Stimulated activated CD4-positive, alpha-beta T cell treated with anti-CD3 and anti-CD28 coated beads, TNF-alpha, amount 100 ng/mL, for 24 hours (primary cell): ENCODE results near the gene MYL5.

Experiments used
- DNase-seq, 3 experiments: peaks; one replicate each; pipeline ENCODE4 v3.0.0-alpha.2; 2020; ENCODE audit warnings: low read depth in 3 of 3

The MYL5 gene

GRCh38 chr4:707929-708630 lies 33.7 kb downstream of the MYL5 start:
- DNase-seq, result no peak

- DNase-seq, result no peak
Measured at GRCh38 chr4:708631-708933, 34.2 kb downstream of the MYL5 start.

GRCh38 chr4:709348-709747 lies 35.0 kb downstream of the MYL5 start:
- DNase-seq, result no peak

GRCh38 chr4:710116-710515 lies 35.8 kb downstream of the MYL5 start:
- DNase-seq, result no peak

DNA sequence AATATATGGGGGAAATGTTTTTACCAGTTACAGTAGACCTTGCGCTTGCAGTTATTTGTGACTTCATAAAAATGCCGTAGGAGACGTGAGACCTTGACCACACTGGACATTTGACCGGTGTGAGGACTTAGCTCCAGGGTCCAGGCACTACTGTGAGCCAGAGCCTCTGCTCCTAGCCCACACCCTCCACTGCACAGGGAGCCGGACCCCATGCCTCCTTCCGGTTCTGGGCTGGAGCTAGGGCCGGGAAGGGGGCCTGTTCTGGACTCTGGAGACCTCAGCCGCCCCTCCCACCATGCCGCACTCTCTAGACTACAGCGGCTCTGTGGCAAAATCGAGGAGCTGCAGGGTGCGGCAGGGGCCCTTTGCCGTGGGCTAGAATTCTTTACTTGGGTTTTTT lies 36.6 kb downstream of the MYL5 start:
- DNase-seq, result no peak

DNA sequence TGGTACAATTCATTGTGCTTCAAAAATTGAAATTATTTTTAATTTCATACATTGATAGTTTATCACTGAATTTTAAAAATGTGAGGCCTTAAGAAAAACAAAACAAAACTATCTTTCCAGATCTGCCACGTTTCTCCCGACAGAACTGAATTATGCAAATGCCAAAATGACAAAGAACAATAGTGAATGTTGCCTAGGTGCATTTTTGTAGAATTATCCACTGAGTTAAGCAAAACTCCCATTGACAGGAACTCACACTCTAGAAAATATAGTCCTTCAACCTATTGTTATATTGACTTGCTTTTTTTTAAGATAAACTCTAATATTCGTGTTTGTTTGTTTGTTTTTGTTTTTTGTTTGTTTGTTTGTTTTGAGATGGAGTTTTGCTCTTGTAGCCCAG lies 37.8 kb downstream of the MYL5 start:
- no peak for DNase-seq

DNA sequence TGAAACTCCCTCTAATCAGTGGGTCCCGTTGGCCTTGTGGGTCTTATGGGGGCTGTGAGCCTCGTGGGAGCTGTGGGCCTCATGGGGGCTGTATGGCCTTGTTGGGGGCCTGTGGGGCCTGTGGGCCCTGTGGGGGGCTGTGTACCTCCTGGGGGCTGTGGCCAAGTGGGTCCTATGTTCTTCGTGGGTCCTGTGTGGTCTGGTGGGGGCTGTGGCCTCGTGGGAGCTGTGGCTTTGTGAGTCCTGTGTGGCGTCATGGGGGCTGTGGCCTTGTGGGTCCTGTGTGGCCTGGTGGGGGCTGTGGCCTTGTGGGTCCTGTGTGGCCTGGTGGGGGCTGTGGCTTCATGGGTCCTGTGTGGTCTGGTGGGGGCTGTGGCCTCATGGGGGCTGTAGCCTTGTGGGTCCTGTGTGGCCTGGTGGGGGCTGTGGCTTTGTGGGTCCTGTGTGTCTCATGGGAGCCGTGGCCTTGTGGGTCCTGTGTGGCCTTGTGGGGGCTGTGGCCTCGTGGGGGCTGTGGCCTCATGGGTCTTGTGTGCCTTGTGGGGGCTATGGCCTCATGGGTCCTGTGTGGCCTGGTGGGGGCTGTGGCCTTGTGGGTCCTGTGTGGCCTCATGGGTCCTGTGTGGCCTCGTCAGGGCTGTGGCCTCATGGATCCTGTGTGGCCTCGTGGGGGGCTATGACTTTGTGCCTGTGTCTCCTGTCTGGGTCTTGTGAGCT lies 38.7 kb downstream of the MYL5 start:
- no peak for DNase-seq

DNA sequence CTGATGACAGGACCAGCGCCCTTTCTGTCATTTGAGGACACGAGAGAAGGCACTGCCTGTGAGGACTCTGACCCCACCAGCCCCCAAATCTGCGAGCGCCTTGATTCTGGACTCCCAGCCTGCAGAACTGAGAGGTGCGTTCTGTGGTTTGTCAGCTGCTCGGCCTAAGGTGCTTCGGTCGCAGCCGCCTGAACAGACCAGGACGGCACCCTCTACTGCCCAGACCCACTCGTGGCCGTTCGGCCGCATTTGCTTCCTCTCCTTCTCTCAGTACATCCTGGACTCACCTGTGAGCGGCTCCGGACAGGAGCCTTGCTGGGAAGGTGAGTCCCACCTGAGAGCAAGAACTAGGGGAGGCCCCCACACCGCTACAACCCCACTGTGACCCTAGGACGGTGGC lies 39.7 kb downstream of the MYL5 start:
- no peak for DNase-seq

DNA sequence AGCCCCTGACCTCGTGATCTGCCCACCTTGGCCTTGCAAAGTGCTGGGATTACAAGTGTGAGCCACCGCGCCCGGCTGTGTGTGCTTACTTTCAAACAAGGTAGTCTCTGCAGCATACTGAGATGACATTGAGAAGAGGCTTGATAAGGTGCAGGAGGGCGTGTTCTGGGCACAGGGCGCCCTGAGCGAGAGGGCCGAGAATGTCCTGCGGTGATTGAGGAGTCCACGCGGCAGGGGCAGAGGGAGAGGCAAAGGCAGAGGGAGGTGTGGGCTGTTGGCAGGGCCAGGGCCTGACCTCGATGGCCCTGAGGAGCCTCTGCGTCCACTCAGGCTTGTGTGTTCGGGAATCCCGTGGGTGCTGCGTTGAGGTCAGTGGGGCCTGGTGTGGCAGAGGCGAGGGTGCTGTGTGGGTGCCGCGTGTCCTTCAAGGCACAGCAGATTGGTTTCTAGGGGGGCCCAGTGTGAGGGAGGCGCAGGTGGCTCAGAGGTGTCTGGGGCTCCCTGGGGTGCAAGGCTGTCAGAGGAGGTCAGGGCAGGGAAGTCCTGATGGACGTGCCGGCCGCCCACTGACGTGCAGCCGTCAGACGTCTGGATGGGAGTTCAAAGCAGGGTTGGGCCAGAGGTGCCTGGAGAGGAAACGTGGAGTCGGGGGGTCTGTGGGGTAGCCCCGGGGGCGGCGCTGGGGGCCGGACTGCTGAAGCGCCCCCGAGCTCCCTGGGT lies 43.4 kb downstream of the MYL5 start:
- no peak for DNase-seq

DNA sequence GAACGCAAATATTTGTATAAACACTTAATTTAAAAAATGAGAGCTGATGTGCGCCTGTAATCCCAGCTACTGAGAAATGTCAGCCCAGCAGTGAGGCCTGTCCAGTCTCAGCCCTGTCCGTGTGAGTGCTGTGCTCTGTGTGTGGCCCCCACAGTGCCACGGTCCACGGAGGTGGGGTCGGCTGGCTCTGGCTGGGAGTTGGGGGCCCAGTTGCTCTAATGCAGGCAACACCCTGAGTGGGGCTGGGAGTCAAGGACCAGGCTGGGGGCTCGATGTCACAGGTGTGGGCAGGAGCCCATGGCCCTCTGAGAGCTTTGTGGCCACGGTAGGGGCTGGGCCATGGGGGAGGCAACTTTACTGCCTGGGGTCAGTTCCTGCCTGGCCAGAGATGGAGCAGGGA lies 44.1 kb downstream of the MYL5 start:
- no peak for DNase-seq

DNA sequence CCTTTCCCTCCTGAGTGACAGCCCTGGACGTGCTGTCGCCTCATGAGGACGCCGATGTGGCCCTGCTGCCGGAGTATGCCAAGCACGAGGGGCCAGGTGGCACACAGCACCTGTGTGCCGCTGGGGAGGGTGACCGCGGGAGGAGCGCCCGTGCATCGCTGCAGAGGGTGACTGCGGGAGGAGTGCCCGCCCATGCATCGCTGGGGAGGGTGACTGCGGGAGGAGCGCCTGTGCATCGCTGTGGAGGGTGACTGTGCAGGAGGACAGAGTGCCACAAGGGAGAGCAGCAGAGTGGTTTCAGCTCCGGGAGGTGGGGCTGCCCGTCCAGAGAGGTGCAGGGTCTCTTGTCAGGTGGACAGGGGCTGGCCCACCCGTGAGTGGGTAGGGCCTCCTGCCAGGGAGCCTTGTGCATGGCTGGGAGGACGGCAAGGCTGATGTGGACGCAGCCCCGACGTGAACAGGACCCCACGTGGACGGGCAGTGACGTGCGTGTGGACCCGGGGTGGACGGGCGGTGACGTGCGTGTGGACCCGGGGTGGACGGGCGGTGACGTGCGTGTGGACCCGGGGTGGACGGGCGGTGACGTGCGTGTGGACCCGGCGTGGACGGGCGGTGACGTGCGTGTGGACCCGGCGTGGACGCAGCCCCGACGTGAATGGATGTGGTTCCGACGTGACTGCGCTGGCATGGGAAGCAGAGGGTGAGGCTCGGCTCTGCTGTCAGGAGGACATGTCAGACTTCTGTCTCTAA lies 45.9 kb downstream of the MYL5 start:
- no peak for DNase-seq

DNA sequence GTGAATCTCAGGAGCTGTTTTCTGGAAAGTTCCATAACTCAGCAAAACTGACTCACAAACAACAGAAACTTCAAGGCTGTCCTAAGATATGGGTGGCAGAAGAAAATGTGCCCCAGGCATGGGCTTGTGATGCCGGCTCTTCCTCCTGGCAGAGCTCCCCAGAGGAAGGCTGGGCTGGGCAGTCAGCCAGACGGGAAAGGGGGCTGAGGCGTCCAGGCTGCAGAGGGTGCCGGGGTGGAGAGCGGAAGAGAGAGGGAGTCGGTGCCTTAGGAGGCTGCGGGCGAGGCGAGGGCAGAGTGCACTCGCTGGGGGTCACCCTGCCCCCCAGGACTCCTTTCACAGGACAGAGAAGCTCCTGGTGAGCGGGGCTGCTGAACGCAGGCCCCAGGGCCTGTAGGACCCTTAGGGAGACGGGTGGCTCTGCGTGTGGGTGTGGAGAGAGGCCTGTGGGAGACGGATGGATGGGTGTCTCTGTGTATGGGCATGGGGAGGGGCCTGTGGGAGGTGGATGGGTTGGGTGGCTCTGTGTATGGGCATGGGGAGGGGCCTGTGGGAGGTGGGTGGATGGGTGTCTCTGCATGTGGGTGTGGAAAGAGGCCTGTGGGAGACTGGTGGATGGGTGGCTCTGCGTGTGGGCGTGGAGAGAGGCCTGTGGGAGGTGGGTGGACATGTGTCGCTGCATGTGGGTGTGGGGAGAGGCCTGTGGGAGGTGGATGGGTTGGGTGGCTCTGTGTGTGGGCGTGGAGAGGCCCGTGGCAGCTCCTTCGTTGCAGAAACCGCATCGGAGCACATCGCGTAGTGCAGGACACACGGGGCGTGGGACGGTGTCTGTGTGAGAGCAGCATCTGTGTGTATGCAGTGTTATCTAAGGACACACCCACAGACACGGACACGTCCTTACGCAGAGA lies 47.2 kb downstream of the MYL5 start:
- DNase-seq, result no peak

GRCh38 chr4:722169-722725 lies 47.9 kb downstream of the MYL5 start:
- DNase-seq, result no peak

GRCh38 chr4:722851-723360 lies 48.6 kb downstream of the MYL5 start:
- no peak for DNase-seq

DNA sequence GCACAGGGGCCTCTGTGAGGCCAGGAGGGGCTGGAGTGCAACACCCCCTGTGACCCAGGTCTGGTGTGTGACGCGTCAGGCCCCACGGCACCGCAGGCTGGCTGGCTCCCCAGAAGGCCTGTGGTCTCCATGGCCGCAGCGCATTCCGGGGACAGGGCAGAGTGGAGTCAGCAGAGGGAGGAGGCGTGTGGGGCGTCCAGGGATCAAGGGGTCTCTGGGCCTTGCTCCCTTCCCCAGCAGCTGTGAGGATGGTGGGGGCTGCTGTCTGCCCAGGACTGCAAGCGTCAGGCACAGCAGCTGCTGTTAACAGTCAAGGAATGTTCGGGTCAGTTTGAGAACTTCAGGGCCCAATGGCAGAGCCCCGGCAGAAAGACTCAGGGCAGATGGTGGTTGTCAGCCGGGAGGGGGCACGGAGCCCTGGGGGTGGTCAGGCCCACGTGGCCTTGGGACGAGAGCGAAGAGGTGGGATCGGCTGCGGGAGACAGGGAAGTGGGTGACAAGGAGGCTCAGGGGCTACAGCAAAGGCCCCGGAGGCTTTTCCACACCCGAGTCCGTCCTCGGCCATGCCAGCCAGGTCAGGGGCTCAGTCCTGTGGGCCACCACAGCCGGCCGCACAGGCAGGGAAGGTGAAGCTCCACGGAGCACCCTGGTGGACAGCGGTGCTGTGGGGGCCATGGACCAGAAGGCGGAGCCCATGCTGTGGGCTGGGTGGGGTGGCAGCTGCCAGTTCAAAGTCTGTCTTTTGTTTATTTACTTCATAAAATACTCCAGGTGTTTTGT lies 49.6 kb downstream of the MYL5 start:
- no peak for DNase-seq

- DNase-seq, result no peak
Measured at GRCh38 chr4:725391-726234, 51.3 kb downstream of the MYL5 start.

DNA sequence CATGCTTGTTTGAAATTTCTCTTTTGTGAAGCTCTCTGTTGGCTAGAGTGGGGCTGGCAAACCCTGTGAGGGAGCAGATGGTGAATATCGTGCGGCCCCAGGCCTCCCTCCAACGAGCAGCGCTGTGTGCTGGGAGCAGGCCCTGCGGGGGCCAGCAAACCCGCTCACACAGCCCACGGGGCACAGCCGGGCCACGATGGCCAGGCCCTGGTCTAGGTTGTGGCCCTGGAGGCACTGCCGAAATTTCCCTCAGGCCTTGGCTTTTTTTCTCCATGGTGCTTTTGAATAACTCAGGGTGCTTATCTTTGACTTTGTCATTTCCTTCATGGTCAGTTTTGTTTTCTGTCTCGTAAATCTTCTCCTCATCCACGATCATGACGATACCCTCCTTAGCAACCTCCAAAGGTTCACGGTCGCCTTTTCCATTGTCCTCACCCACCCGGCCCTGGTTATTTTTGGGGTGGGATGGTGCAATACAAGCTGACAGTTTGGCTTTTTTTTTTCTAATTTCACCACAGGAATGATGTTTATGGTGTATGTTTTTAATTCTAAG lies 52.0 kb downstream of the MYL5 start:
- no peak for DNase-seq

GRCh38 chr4:726838-727237 lies 52.5 kb downstream of the MYL5 start:
- no peak for DNase-seq

GRCh38 chr4:727576-727975 lies 53.2 kb downstream of the MYL5 start:
- DNase-seq, result no peak
